NCI-H748 (cell line): ENCODE results near the gene TEAD4.

Source experiments
- DNase-seq: peaks from one replicate; lab custom pipeline; 2025; ENCODE audit not compliant: unreplicated experiment; lab: John Stamatoyannopoulos, UW

Gene TEAD4

DNA sequence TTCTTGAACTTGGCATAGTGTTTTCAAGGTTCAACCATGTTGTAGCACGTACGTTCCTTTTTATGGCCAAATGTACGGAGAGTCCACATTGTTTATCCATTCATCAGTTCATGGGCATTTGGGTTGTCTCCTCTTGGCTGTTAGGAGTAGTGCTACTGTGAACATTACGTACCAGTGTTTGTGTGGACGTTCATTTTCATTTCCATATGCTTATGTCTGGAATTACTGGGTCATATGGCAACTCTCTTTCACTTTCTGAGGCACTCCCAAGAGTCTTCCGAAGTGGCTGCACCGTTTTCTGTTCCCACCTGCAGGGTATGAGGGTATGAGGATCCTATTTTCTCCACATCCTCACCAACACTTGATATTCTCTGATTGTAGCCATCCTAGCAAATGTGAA lies 68.9 kb downstream of the TEAD4 start:
- no peak for DNase-seq

DNA sequence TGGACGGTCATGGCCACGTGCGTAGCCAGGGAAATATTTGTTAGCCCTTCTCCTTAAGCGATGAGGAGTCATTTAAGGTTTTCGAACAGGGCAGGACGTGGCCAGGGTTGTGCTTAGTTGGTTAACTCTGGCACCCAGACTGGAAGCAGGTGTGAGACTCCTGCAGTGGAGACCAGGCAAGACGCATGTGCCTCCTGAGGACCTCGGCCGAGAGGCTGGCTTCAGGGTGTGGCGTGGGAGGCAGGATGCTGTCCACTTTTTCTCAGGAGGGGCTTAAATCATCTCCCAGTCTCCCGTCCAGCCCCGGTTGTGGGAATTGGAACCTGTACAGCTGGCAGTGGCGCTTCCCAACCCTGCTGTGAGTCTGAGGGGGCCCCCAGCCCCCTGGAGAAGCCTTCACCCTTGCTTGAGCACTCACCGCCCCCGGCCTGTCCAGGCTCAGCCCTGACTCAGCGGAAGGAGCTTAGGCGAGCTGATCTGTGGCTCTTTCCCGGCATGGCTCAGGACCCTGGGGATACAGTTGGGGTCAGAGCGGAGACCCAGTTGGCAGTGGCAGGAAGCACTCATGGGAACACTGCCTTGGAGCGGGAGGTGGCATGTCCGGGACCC lies 71.7 kb downstream of the TEAD4 start:
- DNase-seq, result no peak

DNA sequence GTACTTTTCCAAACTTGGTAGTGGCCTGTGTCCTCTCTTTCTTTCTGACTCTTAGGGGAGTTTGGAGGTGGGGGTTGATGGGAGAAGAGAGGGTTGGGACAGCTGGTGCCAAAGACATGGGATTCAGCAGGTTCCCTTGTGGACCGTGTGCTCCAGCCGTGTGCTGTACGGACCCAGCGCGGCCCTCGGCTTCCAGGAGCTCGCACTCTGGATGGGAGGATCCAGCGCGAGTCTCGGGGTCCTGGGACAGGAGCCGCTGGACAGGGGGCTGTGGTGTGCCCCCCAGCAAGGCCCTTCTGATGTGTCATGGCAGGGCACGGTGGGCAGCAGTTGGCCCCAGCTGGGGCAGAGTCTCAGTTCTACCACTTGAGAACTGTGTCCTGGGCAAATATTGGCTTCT lies 73.0 kb downstream of the TEAD4 start:
- no peak for DNase-seq

DNA sequence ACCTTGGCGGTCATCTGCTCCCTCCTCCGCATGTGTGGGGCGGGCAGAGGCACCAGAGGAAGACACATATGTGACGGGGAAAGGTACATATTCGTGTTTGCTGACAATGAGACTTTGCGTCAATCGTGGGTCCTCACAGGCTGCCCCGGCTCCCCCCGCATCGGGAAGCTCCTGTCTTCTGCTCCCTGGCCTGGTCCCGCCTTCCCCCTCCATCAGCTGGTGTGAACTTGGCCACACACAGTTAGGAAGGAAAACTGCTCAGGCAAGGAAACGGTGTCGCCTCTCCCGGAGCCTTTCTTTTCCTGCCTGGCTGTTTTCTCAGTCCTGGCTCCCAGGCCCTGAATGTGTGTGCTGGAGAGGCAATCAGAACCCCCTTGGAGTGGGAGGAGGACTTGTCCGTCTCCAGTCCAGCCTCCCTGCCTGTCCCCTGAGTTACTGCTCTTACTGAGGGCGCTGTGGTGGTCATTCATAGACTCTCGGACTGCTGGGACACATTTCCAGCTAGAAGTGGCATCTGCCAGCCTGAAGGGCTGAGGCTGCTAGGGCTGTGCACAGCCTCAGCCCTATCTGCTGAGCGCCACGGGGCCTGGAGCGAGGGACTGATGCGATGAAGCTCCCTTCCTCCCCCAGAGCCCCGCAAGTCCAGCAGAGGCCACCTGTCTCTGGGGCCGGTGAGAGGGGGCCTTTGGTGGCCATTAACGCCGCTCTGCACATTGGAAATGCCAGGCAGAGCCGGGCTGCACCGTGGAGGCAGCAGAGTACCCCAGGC lies 73.8 kb downstream of the TEAD4 start:
- no peak for DNase-seq

DNA sequence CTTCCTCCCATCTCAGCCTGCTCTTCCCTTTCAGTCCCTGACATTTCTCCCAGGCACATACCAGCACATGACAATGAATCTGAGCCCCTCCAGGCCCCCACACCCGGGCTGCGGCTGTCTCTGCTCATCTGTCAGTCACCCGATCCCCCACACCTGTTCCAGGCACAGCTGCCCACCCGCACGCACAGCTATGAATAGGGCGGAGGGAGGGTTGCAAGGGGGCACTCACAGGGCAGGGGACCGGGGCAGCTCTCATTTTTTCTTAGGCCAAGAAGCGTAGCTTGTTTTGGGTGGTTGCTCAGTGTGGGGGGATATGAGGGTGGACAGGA lies 74.3 kb downstream of the TEAD4 start:
- DNase-seq, result no peak

DNA sequence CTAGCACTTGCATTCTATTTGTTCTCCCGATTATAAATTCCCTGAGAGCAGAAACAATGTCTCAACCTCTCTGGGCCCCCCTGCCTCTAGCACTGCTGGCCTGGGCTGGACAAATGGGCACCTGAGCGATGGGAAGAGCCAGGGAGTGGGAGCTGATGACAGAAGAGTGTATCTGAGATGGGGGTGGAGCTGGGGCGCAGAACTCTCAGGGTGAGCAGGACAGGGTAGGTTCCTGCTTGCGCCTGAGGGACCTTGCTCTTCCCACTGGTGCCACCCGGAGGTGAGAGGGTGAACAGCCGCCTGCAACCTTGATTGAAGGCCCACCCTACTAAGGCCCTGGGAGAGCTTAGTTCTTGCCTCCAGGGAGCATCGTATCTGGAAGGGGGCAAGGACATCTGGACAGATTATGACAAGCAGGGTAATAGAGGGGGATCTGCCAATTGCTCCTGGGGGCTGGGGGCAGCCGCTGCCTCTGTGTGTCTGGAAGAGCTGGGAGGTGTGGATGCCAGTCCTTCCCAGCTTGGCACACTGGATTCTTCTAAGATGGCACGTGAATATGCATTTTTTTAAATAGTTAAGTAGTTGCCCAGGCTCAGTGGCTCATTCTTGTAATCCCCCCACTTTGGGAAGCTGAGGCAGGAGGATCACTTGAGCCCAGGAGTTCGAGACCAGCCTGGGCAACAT lies 75.0 kb downstream of the TEAD4 start:
- DNase-seq, result peak; percentile 51

DNA sequence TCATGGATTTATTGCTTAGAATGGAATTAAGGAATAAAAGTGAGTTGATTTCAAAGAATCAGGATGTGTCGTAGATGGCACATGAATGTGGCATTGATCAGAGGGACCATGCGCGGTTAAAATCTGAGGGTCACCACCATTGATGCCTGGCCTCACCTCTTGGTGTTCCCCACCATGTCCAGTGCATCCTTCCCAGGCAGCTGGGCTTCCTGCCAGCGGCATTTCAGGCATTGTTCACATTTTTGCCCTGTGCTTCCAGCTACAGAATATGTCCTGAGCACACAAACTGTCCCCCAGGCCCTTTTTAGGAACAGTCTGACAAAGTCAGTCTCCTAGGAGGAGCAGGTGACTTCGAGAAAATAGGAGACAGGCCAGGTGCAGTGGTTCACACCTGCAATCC lies 76.0 kb downstream of the TEAD4 start:
- no peak for DNase-seq

DNA sequence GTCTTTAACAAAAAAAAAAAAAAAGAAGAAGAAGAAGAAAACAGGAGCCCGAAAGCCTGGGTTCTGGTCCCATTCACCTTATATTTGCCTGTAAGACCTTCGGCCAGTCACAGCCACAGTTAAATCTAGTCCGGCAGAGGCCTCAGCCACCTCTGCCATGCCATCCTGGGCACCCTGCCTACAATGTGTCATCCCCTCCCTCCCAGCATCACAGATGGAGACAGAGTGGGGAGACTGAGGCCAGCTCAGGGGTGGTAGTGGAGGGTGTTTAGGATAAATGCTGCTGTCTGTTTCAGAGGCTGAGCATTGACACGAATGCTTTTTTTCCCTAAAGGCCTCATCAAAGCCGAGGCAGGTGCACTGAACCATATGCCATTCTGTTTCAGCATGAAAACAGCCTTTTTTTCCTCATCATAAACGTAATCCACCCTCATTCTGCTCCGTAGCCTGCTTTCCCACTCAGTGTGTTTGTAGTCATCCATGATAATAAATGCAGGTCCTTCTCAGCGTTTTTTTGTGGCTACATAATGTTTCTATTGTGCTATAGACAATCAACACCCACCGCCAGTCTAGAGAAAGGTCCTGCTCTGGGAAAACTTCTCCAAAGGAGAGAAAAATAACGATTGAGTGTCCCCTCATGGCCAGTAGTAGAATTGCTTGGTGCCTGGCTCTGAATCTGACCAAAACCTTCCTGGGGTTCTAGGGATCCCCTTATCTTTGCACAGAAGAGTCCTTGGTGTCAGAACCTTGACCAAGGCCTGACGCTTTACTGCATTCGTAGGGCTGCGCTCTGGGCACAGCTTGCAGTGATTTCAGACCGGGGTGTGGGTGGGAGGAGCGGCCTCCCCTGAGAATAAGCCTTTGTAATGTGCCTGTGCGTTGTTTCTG lies 76.9 kb downstream of the TEAD4 start:
- no peak for DNase-seq

DNA sequence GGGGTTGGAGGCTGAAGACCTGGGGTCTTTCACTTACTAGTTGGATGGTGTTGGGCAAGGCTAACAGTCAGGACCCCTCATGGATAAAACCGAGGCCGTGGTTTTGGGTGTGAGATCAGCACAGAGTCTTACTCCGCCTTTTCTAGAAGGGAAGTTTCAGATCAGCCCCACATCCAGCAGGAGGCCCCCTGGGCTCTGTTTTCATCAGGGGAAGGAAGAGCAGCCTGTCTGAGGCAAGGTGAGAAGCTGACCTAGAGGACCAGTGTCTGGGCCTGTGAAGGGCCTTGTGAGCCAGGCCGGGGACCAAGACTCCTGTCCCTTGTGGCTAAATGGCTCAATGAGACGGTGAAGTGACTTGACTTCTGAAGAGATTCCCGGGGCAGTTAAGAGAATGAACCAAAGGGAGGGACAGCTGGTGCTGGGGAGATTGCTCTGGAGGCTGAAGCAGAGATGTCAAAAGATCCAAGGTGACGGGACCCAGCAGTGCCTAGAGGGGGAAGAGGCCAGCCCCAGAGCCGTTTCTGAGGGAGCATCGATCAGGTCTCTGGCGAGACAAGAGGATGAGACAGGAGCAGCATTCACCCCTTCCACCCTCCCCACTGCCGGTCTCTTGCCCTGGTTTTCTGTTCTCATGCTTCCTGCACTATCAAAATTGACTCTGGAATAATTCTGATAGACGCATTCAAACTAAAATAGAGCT lies 77.9 kb downstream of the TEAD4 start:
- no peak for DNase-seq

DNA sequence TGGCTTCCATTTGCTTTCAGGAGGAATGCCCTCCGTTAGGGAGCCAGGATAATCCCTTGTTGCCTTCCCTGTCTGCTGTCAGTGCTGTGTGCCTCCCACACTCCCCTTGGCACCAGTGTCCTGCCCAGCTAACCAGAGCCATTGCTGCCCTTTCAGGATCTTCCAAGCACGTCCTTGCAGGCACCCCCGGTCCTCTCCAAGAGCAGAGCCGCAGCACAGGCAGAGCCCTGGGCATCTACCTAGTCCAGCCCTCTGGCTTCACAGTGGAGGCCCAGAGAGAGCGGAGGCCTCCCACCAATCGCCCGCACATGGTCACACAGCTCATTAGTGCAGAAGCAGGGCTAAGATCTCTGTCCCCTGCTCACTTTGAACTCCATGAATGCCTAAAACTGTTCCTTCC lies 79.0 kb downstream of the TEAD4 start:
- no peak for DNase-seq

DNA sequence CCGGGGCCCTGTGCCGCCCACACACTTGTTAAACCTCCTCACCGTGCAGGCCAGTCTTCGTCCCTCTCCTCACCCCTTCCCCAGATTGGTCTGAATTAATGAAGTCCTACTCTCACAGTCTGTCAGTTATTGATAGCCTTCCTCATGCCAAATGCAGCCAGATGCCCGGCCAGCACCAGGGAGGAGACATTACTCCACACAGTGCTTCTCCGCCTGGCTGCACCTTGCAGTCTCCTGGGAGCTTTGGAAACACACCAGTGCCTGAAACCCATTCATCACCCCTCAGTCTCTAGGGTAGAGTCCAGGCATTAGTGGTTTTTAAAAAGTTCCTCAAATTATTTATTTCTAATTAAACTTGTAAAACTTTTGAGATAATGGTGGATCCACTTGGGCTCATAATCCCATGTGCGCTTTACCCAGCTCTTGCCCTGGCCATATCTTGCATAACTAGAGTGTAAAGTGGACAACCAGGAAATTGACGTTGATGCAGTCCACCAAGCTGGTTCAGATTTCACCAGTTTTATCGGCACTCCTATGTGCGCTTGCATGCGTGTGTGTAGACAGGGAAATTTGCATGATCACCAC lies 79.8 kb downstream of the TEAD4 start:
- DNase-seq, result no peak

DNA sequence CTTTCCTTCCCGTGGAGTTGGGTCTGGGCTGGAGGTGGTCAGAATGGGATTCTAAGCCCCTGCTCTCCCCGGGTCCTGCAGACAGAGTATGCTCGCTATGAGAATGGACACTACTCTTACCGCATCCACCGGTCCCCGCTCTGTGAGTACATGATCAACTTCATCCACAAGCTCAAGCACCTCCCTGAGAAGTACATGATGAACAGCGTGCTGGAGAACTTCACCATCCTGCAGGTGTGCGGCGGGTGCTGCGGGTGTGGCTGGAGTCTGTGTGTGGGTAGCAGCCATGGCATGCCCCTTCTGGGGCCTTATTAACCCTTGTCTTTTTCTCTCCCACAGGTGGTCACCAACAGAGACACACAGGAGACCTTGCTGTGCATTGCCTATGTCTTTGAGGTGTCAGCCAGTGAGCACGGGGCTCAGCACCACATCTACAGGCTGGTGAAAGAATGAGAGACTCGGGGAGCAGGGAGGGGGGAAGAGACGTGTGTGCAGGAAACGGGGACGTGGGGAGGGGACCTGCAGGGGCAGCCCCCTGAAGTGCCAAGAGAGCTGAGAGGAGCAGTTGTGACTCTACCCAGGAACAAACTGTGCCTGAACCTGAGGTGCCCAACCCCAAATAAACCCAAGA lies 80.9 kb downstream of the TEAD4 start:
- no peak for DNase-seq

DNA sequence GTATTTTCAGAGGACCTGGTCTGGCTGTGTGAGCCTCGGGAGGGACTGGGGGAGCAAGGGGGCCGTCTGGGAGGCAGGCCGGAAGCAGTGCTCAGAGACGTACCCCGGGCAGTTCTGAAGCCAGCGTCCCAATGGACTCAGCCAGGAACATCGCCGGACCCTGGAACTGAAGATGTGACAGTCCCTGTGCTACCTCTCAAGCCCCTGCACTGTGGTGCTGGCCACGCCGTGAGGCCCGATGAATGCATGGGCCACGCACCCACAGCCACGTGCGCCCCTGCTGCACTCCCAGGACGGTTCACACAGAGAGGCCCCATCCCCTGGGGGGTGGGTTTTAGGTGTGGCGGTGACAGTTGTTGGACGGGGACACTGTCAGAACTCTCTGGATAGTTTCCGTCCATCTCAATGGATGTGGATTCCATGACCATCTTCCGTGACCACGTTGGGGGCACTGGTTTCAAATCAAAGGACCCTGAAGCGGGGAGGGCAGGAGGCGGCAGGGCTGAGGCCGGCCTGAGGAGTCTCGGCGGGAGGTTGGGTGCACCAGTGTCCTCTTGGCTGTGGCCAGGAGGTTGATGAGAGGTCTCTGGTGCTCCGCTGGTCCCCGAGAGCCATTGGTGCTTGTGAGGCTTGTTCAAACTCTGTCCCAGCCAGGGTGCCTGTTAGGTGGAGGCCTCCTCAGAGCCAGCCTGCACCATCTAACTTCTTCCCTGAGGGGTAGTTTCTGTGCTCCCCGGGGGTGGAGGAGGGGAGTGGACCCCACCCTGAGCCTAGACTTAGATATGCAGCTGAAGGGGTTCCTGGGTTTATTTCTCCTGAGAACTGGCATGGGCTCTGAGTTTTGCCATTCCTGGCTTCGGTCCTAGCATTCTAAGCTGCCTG lies 81.7 kb downstream of the TEAD4 start:
- DNase-seq, result no peak

DNA sequence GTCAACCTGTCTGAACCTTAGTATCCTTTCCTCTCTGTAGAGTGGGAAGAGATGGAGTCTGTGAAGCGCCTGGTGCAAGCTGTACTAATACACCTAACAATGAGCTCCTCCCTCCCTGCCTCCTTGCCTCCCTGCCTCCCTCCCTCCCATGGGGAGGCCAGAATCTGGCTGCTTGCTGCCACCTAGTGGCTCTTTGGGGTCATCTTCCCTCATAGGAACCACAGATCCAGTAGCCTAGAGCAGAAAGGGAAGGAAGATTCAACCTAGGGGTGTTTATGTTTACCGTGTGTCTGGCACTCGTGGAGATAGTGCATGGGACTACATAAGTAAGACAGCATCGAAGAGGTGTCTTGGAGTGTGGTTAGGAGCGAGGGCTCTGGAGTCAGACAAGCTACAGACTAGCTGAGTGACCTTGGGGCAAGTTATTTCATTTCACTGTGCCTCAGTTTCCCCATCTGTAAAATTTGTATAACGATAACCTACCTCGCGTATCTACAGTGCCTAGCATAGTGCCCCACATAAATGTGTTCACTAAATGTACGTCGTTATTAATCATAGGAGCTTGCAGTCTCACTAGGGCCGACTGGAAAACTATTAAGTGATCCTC lies 82.5 kb downstream of the TEAD4 start:
- DNase-seq, result peak; percentile 73

DNA sequence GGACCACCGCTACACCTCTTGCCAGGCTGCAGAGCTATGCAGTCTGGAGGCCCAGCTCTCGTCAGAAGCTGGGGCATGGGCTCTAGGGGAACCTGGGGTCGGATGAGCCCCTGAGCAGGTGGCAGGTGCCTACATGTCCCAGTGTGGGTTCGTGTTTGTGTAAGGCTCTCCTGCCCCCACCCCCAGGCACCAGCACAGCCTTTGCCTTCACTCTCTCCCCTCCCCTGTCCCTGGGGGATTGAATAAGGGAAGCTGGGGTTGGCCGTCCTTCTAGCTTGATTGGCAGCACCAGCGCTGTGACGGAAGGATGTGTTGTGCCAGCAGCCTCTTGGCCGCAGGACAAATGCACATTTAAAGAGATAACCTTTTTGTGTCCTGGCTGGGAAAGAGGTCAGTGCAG lies 83.2 kb downstream of the TEAD4 start:
- DNase-seq, result no peak

DNA sequence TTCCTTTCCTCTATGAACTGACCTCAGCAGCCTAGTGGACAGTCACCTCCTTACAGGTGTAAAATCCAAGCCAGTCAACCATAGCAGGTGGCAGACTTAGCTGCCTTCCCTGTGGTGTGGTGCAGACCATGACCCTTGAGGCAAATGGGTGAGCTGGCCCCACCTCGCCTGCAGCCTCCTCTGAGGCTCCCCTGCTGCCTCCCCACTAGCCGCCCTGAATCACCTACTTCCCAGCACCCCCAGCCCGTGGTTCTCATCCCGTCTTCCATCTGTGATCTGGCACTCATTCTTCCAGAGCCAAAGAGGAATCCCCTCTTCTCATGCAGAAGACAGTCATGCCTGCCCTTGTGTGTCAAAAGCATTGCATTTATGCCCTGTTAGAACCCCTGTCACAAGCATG lies 83.6 kb downstream of the TEAD4 start:
- DNase-seq, result no peak

DNA sequence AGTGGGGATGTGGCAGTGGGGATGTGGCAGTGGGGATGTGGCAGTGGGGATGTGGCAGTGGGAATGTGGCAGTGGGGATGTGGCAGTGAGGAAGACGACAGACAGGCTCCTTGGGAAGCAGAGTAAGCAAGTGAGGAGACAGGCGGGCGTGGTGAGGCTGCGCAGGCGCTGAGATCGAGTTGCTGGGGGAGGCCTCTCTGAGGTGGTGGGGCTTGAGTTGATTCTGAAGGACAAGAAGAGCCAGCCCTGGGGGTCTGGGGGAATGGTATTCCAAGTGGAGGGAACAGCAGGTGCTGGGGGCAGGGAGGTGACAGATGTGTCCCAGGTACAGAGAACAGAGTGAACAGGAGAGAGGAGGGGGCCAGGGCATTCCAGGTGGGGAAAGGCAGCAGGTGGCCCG lies 84.2 kb downstream of the TEAD4 start:
- no peak for DNase-seq

DNA sequence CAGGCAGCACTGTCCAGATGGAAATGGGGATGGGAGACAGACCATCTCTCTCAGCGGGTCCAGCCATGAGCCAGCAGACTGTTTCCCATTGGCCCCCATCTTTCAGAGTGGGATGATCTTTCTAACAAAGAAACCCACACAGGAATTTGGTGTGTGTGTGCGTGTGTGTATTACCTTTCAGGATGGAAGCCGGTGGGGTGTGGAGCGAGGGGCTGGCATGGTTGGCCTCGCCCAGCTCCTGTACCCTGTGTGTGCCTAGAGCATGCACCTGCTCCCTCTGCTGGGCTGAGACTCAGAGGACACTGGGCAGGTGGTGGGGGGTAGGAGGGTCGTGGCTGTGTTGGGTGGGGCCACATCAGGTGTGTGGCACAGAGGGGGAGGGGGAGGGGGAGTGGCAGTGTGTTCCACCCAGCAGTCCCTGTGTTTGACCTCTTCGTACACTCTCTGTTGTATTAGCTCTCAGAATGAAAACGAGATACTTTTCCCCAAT lies 85.0 kb downstream of the TEAD4 start:
- peak; percentile 23 for DNase-seq

DNA sequence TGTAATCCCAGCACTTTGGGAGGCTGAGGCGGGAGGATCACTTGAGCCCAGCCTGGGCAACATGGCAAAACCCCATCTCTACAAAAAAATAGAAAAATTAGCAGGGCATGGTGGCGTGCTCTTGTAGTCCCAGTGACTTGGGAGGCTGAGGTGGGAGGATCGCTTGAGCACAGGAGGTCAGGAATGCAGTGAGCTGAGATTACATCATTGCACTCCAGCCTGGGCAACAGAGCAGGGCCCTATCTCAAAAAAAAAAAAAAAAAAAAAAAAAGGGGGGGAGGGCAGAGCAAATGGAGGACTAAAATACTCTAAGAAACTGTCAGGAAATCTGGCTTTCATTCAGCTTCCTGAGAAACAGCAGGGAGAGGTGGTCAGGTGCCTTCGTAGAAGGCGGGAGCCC lies 86.3 kb downstream of the TEAD4 start:
- no peak for DNase-seq
